ENCODE results near the gene RNF39. TPM values are rescaled to one million over a fixed set of nuclear protein-coding genes. Genes with fewer than 3 reads are reported as not detected.

RNF39 gene
- total and polyA plus RNA-seq, 2 donors = 0.19 to 2.0 TPM

GRCh38 chr6:30111266-30111856 lies 35.8 kb upstream of the RNF39 start:
- no peaks in the 10 kb centered on the region for H3K4me1 ChIP-seq (ENCODE audit: control insufficient read depth in 2 of 2, insufficient read depth in 2 of 2, low read length in 2 of 2)
- WGBS = 58% methylated on average over 27 of the region's 27 CpGs

DNA sequence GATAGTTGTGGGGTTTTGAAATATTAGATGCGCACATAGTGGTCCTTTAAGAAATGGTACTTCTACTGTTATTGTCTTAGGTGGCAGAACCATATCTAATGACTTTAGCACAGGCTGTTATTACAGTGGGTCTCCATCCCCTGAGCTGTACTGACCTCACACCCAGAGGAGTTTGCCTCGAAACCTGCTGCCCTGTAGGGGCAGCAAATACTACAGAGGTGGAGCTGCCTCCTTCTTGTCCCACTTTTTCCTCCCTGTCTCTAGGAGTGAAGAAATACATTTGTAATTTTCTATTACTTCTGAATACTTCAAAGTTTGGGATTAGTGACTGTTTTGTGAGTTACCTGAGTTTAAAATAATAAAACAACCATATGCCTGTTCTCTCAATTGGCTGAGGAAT lies 29.1 kb upstream of the RNF39 start:
- 87% methylated on average over 2 of the region's 2 CpGs for WGBS
- no peaks in the 10 kb centered on the region for H3K36me3 ChIP-seq (ENCODE audit: control insufficient read depth in 2 of 2, insufficient read depth in 2 of 2, low read length in 1 of 2)
- H3K27me3 ChIP-seq (ENCODE audit: control insufficient read depth in 2 of 2, insufficient read depth in 1 of 2, low read length in 1 of 2) = peaks cover 33 to 92% of the 10 kb centered on the region in 2 donors
- H3K9me3 ChIP-seq (ENCODE audit: control insufficient read depth in 2 of 2, insufficient read depth in 1 of 2, low read length in 1 of 2) = peaks cover 0 to 6% of the 10 kb centered on the region in 2 donors
- DNase-seq (ENCODE audit: low read depth in 6 of 9, low spot score in 9 of 9) = no peak
- no peak overlapping the region for H3K4me3 ChIP-seq (ENCODE audit: low read length in 2 of 2)
- H3K4me1 ChIP-seq (ENCODE audit: control insufficient read depth in 2 of 2, insufficient read depth in 2 of 2, low read length in 2 of 2) = peaks cover 18 to 35% of the 10 kb centered on the region in 2 donors
- H3K27ac ChIP-seq (ENCODE audit: low read depth in 1 of 2, low read length in 1 of 2) = no peak overlapping the region

More at GRCh38 chr6:30111266-30111856, 35.8 kb upstream of the RNF39 start:
- no peak overlapping the region for H3K27ac ChIP-seq (ENCODE audit: low read depth in 1 of 2, low read length in 1 of 2)
- H3K27me3 ChIP-seq (ENCODE audit: control insufficient read depth in 2 of 2, insufficient read depth in 1 of 2, low read length in 1 of 2) = peaks cover 12 to 75% of the 10 kb centered on the region in 2 donors
- H3K36me3 ChIP-seq (ENCODE audit: control insufficient read depth in 2 of 2, insufficient read depth in 2 of 2, low read length in 1 of 2) = no peaks in the 10 kb centered on the region
- H3K4me3 ChIP-seq (ENCODE audit: low read length in 2 of 2) = no peak overlapping the region
- DNase-seq (ENCODE audit: low read depth in 6 of 9, low spot score in 9 of 9) = no peak
- H3K9me3 ChIP-seq (ENCODE audit: control insufficient read depth in 2 of 2, insufficient read depth in 1 of 2, low read length in 1 of 2) = no peaks in the 10 kb centered on the region

- peaks cover 0 to 6% of the 10 kb centered on the region in 2 donors for H3K9me3 ChIP-seq (ENCODE audit: control insufficient read depth in 2 of 2, insufficient read depth in 1 of 2, low read length in 1 of 2)
- H3K4me3 ChIP-seq (ENCODE audit: low read length in 2 of 2) = peak overlapping the region; percentile 35 to 46
- no peaks in the 10 kb centered on the region for H3K36me3 ChIP-seq (ENCODE audit: control insufficient read depth in 2 of 2, insufficient read depth in 2 of 2, low read length in 1 of 2)
- no peak for DNase-seq (ENCODE audit: low read depth in 6 of 9, low spot score in 9 of 9)
- H3K27me3 ChIP-seq (ENCODE audit: control insufficient read depth in 2 of 2, insufficient read depth in 1 of 2, low read length in 1 of 2) = peaks cover 37 to 92% of the 10 kb centered on the region in 2 donors
- 52% methylated on average over 3 of the region's 3 CpGs for WGBS
- H3K27ac ChIP-seq (ENCODE audit: low read depth in 1 of 2, low read length in 1 of 2) = no peak overlapping the region
- H3K4me1 ChIP-seq (ENCODE audit: control insufficient read depth in 2 of 2, insufficient read depth in 2 of 2, low read length in 2 of 2) = peaks cover 18 to 35% of the 10 kb centered on the region in 2 donors
Measured at GRCh38 chr6:30103872-30104179, 28.3 kb upstream of the RNF39 start.

GRCh38 chr6:30102970-30103871 lies 27.7 kb upstream of the RNF39 start:
- H3K27ac ChIP-seq (ENCODE audit: low read depth in 1 of 2, low read length in 1 of 2) = no peak overlapping the region
- H3K36me3 ChIP-seq (ENCODE audit: control insufficient read depth in 2 of 2, insufficient read depth in 2 of 2, low read length in 1 of 2) = no peaks in the 10 kb centered on the region
- DNase-seq (ENCODE audit: low read depth in 6 of 9, low spot score in 9 of 9) = peak; percentile 64 to 95 (median 82)
- H3K27me3 ChIP-seq (ENCODE audit: control insufficient read depth in 2 of 2, insufficient read depth in 1 of 2, low read length in 1 of 2) = peaks cover 41 to 93% of the 10 kb centered on the region in 2 donors
- H3K4me1 ChIP-seq (ENCODE audit: control insufficient read depth in 2 of 2, insufficient read depth in 2 of 2, low read length in 2 of 2) = peaks cover 18 to 41% of the 10 kb centered on the region in 2 donors
- H3K9me3 ChIP-seq (ENCODE audit: control insufficient read depth in 2 of 2, insufficient read depth in 1 of 2, low read length in 1 of 2) = peaks cover 0 to 6% of the 10 kb centered on the region in 2 donors
- peak overlapping the region; percentile 35 to 46 for H3K4me3 ChIP-seq (ENCODE audit: low read length in 2 of 2)
- 2% methylated on average over 36 of the region's 36 CpGs for WGBS

- Histone ChIP-seq H3K27me3 (ENCODE audit: control insufficient read depth in 2 of 2, insufficient read depth in 1 of 2, low read length in 1 of 2) (peaks cover 41 to 94% of the 10 kb centered on the region in 2 donors), H3K4me1 (ENCODE audit: control insufficient read depth in 2 of 2, insufficient read depth in 2 of 2, low read length in 2 of 2) (peaks cover 18 to 47% of the 10 kb centered on the region in 2 donors), H3K9me3 (ENCODE audit: control insufficient read depth in 2 of 2, insufficient read depth in 1 of 2, low read length in 1 of 2) (peaks cover 0 to 6% of the 10 kb centered on the region in 2 donors), H3K36me3 (ENCODE audit: control insufficient read depth in 2 of 2, insufficient read depth in 2 of 2, low read length in 1 of 2) (no peaks in the 10 kb centered on the region), H3K27ac (ENCODE audit: low read depth in 1 of 2, low read length in 1 of 2) (no peak overlapping the region), H3K4me3 (ENCODE audit: low read length in 2 of 2) (peak overlapping the region; percentile 17 to 48)
- DNase-seq (ENCODE audit: low read depth in 6 of 9, low spot score in 9 of 9) = no peak
- WGBS = 61% methylated on average over 15 of the region's 15 CpGs
Measured at GRCh38 chr6:30102414-30102969, 26.9 kb upstream of the RNF39 start.

DNA sequence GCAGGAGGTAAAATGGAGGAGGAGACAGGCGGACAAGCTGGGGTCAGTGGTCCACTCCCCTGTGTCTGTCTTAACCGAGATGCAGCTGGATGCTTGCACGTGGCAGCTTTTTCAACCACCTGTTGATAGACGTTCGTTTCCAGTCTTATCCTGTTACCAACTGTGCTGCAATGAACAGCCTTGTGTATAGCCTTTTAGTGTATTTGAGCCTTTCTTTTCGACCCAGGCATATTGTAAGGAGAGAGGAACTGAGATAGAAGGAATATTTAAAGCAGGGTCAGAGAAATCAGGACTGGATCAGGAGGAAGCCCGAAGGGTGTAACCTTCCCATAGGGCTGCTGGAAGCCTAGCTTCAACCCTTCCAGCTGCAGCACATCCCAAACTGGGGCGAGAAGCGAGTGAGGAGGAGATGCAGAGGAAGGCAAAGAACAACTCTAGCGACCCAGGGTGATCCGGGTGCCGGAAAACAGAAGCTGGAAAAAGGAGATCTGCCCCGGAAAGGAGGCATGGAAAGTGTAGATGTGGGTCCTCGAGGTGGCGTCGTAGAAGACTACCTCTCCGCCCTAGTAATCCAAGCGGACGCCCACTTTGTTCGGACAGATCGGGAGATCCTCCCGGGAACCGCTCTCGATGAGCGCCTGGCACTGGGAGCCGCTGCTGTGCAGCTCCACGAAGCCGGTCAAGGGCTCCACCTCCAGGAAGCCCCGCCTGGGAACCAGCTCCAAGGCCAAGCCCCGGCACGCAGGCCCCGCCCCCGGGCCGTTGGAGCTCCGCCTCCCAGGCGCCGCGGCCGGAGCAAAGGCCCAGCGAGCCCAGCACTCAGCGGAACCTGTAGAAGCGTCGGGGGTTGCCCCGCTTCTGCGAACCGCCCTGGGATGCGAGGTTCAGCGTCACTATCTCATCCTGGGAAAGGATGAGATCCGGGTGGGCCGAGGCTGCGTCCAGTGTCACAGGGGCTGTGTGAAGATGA lies 26.2 kb upstream of the RNF39 start:
- peaks cover 0 to 6% of the 10 kb centered on the region in 2 donors for H3K9me3 ChIP-seq (ENCODE audit: control insufficient read depth in 2 of 2, insufficient read depth in 1 of 2, low read length in 1 of 2)
- WGBS = 5% methylated on average over 51 of the region's 51 CpGs
- H3K27me3 ChIP-seq (ENCODE audit: control insufficient read depth in 2 of 2, insufficient read depth in 1 of 2, low read length in 1 of 2) = peaks cover 45 to 96% of the 10 kb centered on the region in 2 donors
- peak in 5 of 9 donors; percentile 49 to 59 (median 54) for DNase-seq (ENCODE audit: low read depth in 6 of 9, low spot score in 9 of 9)
- H3K27ac ChIP-seq (ENCODE audit: low read depth in 1 of 2, low read length in 1 of 2) = no peak overlapping the region
- peak overlapping the region; percentile 17 to 48 for H3K4me3 ChIP-seq (ENCODE audit: low read length in 2 of 2)
- peaks cover 18 to 53% of the 10 kb centered on the region in 2 donors for H3K4me1 ChIP-seq (ENCODE audit: control insufficient read depth in 2 of 2, insufficient read depth in 2 of 2, low read length in 2 of 2)
- H3K36me3 ChIP-seq (ENCODE audit: control insufficient read depth in 2 of 2, insufficient read depth in 2 of 2, low read length in 1 of 2) = no peaks in the 10 kb centered on the region

GRCh38 chr6:30100585-30101443 lies 25.2 kb upstream of the RNF39 start:
- Histone ChIP-seq H3K27ac (ENCODE audit: low read depth in 1 of 2, low read length in 1 of 2) (no peak overlapping the region), H3K36me3 (ENCODE audit: control insufficient read depth in 2 of 2, insufficient read depth in 2 of 2, low read length in 1 of 2) (no peaks in the 10 kb centered on the region), H3K4me1 (ENCODE audit: control insufficient read depth in 2 of 2, insufficient read depth in 2 of 2, low read length in 2 of 2) (peaks cover 18 to 53% of the 10 kb centered on the region in 2 donors), H3K4me3 (ENCODE audit: low read length in 2 of 2) (peak overlapping the region in 1 of 2 donors; percentile 16), H3K27me3 (ENCODE audit: control insufficient read depth in 2 of 2, insufficient read depth in 1 of 2, low read length in 1 of 2) (peaks cover 48 to 92% of the 10 kb centered on the region in 2 donors), H3K9me3 (ENCODE audit: control insufficient read depth in 2 of 2, insufficient read depth in 1 of 2, low read length in 1 of 2) (peaks cover 0 to 6% of the 10 kb centered on the region in 2 donors)
- DNase-seq (ENCODE audit: low read depth in 6 of 9, low spot score in 9 of 9) = peak in 1 of 9 donors; percentile 24
- 2% methylated on average over 47 of the region's 47 CpGs for WGBS

- H3K4me3 ChIP-seq (ENCODE audit: low read length in 2 of 2) = no peak overlapping the region
- H3K27ac ChIP-seq (ENCODE audit: low read depth in 1 of 2, low read length in 1 of 2) = no peak overlapping the region
- H3K9me3 ChIP-seq (ENCODE audit: control insufficient read depth in 2 of 2, insufficient read depth in 1 of 2, low read length in 1 of 2) = peaks cover 0 to 6% of the 10 kb centered on the region in 2 donors
- no peaks in the 10 kb centered on the region for H3K36me3 ChIP-seq (ENCODE audit: control insufficient read depth in 2 of 2, insufficient read depth in 2 of 2, low read length in 1 of 2)
- H3K4me1 ChIP-seq (ENCODE audit: control insufficient read depth in 2 of 2, insufficient read depth in 2 of 2, low read length in 2 of 2) = peaks cover 18 to 53% of the 10 kb centered on the region in 2 donors
- WGBS = 39% methylated on average over 8 of the region's 8 CpGs
- no peak for DNase-seq (ENCODE audit: low read depth in 6 of 9, low spot score in 9 of 9)
- peaks cover 51 to 93% of the 10 kb centered on the region in 2 donors for H3K27me3 ChIP-seq (ENCODE audit: control insufficient read depth in 2 of 2, insufficient read depth in 1 of 2, low read length in 1 of 2)
Measured at GRCh38 chr6:30100154-30100553, 24.6 kb upstream of the RNF39 start.
